Measurements from ENCODE around the gene RASIP1. TPM values are rescaled to one million over a fixed set of nuclear protein-coding genes. Genes with fewer than 3 reads are reported as not detected.

RASIP1 gene
- total RNA-seq, 4 donors from 2014 or later: 3.0 to 11.1 (median 7.0) TPM

GRCh38 chr19:48724796-48725753 lies 15.3 kb downstream of the RASIP1 start:
- Histone ChIP-seq H3K4me1 (peaks cover 3 to 16% (median 5%) of the 10 kb centered on the region in 4 donors), H3K4me3 (no peak overlapping the region), H3K27me3 (no peaks in the 10 kb centered on the region), H3K27ac (peak overlapping the region; percentile 26 to 60 (median 54)), H3K9me3 (no peaks in the 10 kb centered on the region), H3K36me3 (no peaks in the 10 kb centered on the region)
- 31 to 51% methylated on average over 6 to 11 of the region's 11 CpGs for WGBS, 2 donors (ENCODE audit: low coverage in 1 of 2)
- peak; percentile 39 for DNase-seq
- in situ Hi-C loops (cut with MboI; ENCODE audit: low pct_ligation_motif_present in 1 of 4, low pct_unique_long_range_greater_than_20kb in 1 of 4, low sequenced_read_pairs in 3 of 4) (no loop called here), intact Hi-C loops (cut with DNase I; ENCODE audit: low total_unique reads) (no loop called here)
- TF ChIP-seq POLR2AphosphoS5 (IDR thresholded peaks at IDR 0.05) (peak in 2 of 3 donors; percentile 17 to 27), EP300 (IDR thresholded peaks at IDR 0.05; ENCODE audit: low read depth) (peak; percentile 4), CTCF (IDR thresholded peaks at IDR 0.05) (no peak)

GRCh38 chr19:48722196-48722708 lies 18.2 kb downstream of the RASIP1 start:
- intact Hi-C loops (cut with DNase I; ENCODE audit: low total_unique reads) (no loop called here), in situ Hi-C loops (cut with MboI; ENCODE audit: low pct_ligation_motif_present in 1 of 4, low pct_unique_long_range_greater_than_20kb in 1 of 4, low sequenced_read_pairs in 3 of 4) (no loop called here)
- Histone ChIP-seq H3K4me3 (no peak overlapping the region), H3K27me3 (no peaks in the 10 kb centered on the region), H3K4me1 (peaks cover 4 to 23% (median 7%) of the 10 kb centered on the region in 4 donors), H3K9me3 (no peaks in the 10 kb centered on the region), H3K27ac (no peak overlapping the region), H3K36me3 (no peaks in the 10 kb centered on the region)
- no peak for TF ChIP-seq POLR2AphosphoS5 (IDR thresholded peaks at IDR 0.05)
- TF ChIP-seq CTCF (IDR thresholded peaks at IDR 0.05): no peak
- DNase-seq: no peak
- 36 to 74% methylated on average over 3 to 11 of the region's 11 CpGs for WGBS, 2 donors (ENCODE audit: low coverage in 1 of 2)

GRCh38 chr19:48720613-48721296 lies 19.7 kb downstream of the RASIP1 start:
- intact Hi-C loops (cut with DNase I; ENCODE audit: low total_unique reads) (no loop called here), in situ Hi-C loops (cut with MboI; ENCODE audit: low pct_ligation_motif_present in 1 of 4, low pct_unique_long_range_greater_than_20kb in 1 of 4, low sequenced_read_pairs in 3 of 4) (no loop called here)
- WGBS, 2 donors (ENCODE audit: low coverage in 1 of 2): 0 to 13% methylated on average over 1 to 42 of the region's 42 CpGs

More at GRCh38 chr19:48720613-48721296, 19.7 kb downstream of the RASIP1 start:
- H3K9me3 ChIP-seq: no peaks in the 10 kb centered on the region
- H3K27ac ChIP-seq: peak overlapping the region; percentile 81 to 88 (median 86)
- H3K4me3 ChIP-seq: peak overlapping the region; percentile 8 to 67 (median 43)
- H3K4me1 ChIP-seq: peaks cover 7 to 36% (median 19%) of the 10 kb centered on the region in 4 donors
- H3K27me3 ChIP-seq: no peaks in the 10 kb centered on the region
- H3K36me3 ChIP-seq: no peaks in the 10 kb centered on the region
- TF ChIP-seq CTCF (IDR thresholded peaks at IDR 0.05) (no peak), POLR2AphosphoS5 (IDR thresholded peaks at IDR 0.05) (peak in 2 of 3 donors; percentile 36 to 50), EP300 (IDR thresholded peaks at IDR 0.05; ENCODE audit: low read depth) (no peak)
- peak; percentile 99 for DNase-seq

Data from transverse colon (tissue), 4 donors.